ENCODE data around the gene ZFP36L1. TPM values are rescaled to one million over a fixed set of nuclear protein-coding genes. Genes with fewer than 3 reads are reported as not detected.

The ZFP36L1 gene
- total RNA-seq, 1 experiment from 2014 or later: 94.8 TPM

DNA sequence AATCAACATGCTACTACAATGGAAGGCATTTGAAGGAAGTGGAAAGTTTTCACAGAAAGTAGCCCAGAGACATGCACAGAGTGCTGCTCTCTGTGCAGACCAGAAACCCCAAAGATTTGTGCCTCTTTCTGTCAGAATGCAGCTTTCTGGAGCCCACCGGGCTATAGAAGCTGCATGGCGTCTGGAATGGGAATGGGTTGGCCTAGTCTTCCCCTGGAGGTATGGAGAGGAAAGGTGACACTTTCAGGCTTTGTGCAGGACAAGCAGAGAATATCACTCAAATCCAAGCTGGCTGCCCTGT is 21.3 kb upstream of the ZFP36L1 start:
- Histone ChIP-seq H3K4me3 (ENCODE audit: low read depth, low read length) (no peak overlapping the region), H3K36me3 (ENCODE audit: control insufficient read depth, insufficient read depth, low read length) (no peaks in the 10 kb centered on the region; the same call in 1 of the 2 replicates), H3K27me3 (replicated peaks; ENCODE audit: control insufficient read depth, insufficient read depth, low read length) (no peaks in the 10 kb centered on the region), H3K9me3 (no peaks in the 10 kb centered on the region), H3K4me1 (peaks cover 27% of the 10 kb centered on the region)
- intact Hi-C loops (cut with micrococcal nuclease; ENCODE audit: unreplicated experiment): loop anchor here (2.0 to 10.0 kb wide), 3 partner anchors 97 to 869 kb away; no protein-coding TSS in a partner anchor
- Mint-ChIP-seq H3K4me3 (ENCODE audit: unreplicated experiment) (peak overlapping the region; percentile 77), H3K36me3 (ENCODE audit: insufficient read depth, unreplicated experiment) (peaks cover 5% of the 10 kb centered on the region), H3K9me3 (ENCODE audit: unreplicated experiment) (no peaks in the 10 kb centered on the region), H3K27me3 (ENCODE audit: insufficient read depth, unreplicated experiment) (no peaks in the 10 kb centered on the region), H3K27ac (ENCODE audit: unreplicated experiment) (peak overlapping the region; percentile 90), H3K4me1 (ENCODE audit: low read depth, unreplicated experiment) (peaks cover 18% of the 10 kb centered on the region)
- BruUV-seq (replicated peaks): no TSS peak
- TF ChIP-seq, protein P1, sequence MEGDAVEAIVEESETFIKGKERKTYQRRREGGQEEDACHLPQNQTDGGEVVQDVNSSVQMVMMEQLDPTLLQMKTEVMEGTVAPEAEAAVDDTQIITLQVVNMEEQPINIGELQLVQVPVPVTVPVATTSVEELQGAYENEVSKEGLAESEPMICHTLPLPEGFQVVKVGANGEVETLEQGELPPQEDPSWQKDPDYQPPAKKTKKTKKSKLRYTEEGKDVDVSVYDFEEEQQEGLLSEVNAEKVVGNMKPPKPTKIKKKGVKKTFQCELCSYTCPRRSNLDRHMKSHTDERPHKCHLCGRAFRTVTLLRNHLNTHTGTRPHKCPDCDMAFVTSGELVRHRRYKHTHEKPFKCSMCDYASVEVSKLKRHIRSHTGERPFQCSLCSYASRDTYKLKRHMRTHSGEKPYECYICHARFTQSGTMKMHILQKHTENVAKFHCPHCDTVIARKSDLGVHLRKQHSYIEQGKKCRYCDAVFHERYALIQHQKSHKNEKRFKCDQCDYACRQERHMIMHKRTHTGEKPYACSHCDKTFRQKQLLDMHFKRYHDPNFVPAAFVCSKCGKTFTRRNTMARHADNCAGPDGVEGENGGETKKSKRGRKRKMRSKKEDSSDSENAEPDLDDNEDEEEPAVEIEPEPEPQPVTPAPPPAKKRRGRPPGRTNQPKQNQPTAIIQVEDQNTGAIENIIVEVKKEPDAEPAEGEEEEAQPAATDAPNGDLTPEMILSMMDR (IDR thresholded peaks at IDR 0.05; ENCODE audit: insufficient read depth in 1 of 2, low read depth in 1 of 2, low read length in 1 of 2, severe bottlenecking in 1 of 2, unreplicated experiment in 1 of 2): no peak
- ChIA-PET POLR2A (interaction anchor here (1.0 to 1.1 kb wide), 2 partner anchors 21 to 877 kb away, joined by 3 to 12 read pairs; partner anchors contain the start of gene ZFP36L1), CTCF (interaction anchor here (1.0 to 2.1 kb wide), 5 partner anchors 10 to 563 kb away, joined by 4 to 7 read pairs (median 4); no protein-coding TSS in a partner anchor)
- no peak for DNase-seq

DNA sequence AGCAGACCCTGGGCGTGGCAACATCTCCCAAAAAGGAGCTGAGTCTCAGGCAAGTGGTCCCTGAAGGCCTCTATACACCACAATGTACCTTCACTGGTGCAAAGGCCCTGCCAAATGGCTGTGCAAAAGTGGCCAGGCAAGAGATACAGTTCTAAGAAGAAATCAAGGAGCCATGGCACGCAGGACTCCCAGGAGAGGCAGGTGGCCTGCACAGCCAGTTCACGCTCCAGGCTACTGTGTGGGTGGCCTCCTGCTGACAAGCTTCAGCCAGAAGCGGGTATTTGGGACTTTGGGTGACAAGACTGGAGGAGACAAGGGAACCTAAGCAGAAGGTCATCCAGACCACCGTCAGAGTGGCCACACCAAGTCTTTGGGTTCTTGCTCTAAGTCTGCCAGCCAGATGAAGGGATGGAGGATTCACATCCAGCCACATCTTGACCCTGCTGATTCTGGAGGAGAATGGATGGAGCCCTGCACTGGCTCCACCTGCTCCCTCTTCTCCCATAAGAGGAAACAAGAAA is 20.5 kb upstream of the ZFP36L1 start:
- H3K36me3 ChIP-seq (ENCODE audit: control insufficient read depth, insufficient read depth, low read length): no peaks in the 10 kb centered on the region; the same call in 1 of the 2 replicates
- no peaks in the 10 kb centered on the region for H3K27me3 ChIP-seq (replicated peaks; ENCODE audit: control insufficient read depth, insufficient read depth, low read length)
- no peaks in the 10 kb centered on the region for H3K27me3 Mint-ChIP-seq (ENCODE audit: insufficient read depth, unreplicated experiment)
- H3K9me3 ChIP-seq: no peaks in the 10 kb centered on the region
- intact Hi-C loops (cut with micrococcal nuclease; ENCODE audit: unreplicated experiment): loop anchor here (10.0 kb wide), 1 partner anchor 439 kb away; no protein-coding TSS in a partner anchor
- H3K27ac Mint-ChIP-seq (ENCODE audit: unreplicated experiment): no peak overlapping the region
- H3K4me3 Mint-ChIP-seq (ENCODE audit: unreplicated experiment): no peak overlapping the region
- H3K36me3 Mint-ChIP-seq (ENCODE audit: insufficient read depth, unreplicated experiment): peaks cover 5% of the 10 kb centered on the region
- H3K4me3 ChIP-seq (ENCODE audit: low read depth, low read length): no peak overlapping the region
- peaks cover 18% of the 10 kb centered on the region for H3K4me1 Mint-ChIP-seq (ENCODE audit: low read depth, unreplicated experiment)
- CTCF ChIA-PET: interaction anchor here (0.6 kb wide), 1 partner anchor 447 kb away, joined by 3 read pairs; no protein-coding TSS in a partner anchor
- BruUV-seq (replicated peaks): no TSS peak
- no peak for DNase-seq
- POLR2A ChIA-PET: interaction anchor here (1.1 kb wide), 1 partner anchor 876 kb away, joined by 3 read pairs; no protein-coding TSS in a partner anchor
- TF ChIP-seq, protein P1 (IDR thresholded peaks at IDR 0.05; ENCODE audit: insufficient read depth in 1 of 2, low read depth in 1 of 2, low read length in 1 of 2, severe bottlenecking in 1 of 2, unreplicated experiment in 1 of 2): no peak
- peaks cover 27% of the 10 kb centered on the region for H3K4me1 ChIP-seq
- H3K9me3 Mint-ChIP-seq (ENCODE audit: unreplicated experiment): no peaks in the 10 kb centered on the region

DNA sequence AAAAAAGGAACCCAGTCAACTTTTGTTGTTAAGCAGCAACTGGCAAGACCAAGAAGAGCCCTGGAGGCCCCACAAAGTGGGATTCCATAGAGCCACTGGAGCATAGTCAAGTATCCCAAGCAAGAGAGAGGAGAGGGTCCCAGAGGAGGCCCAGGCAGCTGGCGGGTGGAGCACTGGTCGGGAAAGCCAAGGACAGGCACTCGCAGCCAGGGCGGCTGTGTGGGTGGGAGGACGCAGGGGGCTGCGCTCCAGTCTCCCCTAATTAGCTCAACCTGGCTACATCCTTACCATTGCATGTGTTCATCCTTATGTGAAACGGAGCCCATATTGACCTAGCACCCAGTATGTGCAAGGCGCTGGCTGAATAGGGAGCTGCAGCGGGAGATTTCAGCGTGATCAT is 18.3 kb upstream of the ZFP36L1 start:
- no peaks in the 10 kb centered on the region; the same call in 1 of the 2 replicates for H3K36me3 ChIP-seq (ENCODE audit: control insufficient read depth, insufficient read depth, low read length)
- TF ChIP-seq, protein P1 (IDR thresholded peaks at IDR 0.05; ENCODE audit: insufficient read depth in 1 of 2, low read depth in 1 of 2, low read length in 1 of 2, severe bottlenecking in 1 of 2, unreplicated experiment in 1 of 2): no peak
- intact Hi-C loops (cut with micrococcal nuclease; ENCODE audit: unreplicated experiment): loop anchor here (10.0 kb wide), 1 partner anchor 436 kb away; no protein-coding TSS in a partner anchor
- peaks cover 27% of the 10 kb centered on the region for H3K4me1 ChIP-seq
- Mint-ChIP-seq H3K36me3 (ENCODE audit: insufficient read depth, unreplicated experiment) (peaks cover 5% of the 10 kb centered on the region), H3K27me3 (ENCODE audit: insufficient read depth, unreplicated experiment) (no peaks in the 10 kb centered on the region), H3K4me3 (ENCODE audit: unreplicated experiment) (no peak overlapping the region), H3K27ac (ENCODE audit: unreplicated experiment) (no peak overlapping the region), H3K4me1 (ENCODE audit: low read depth, unreplicated experiment) (peaks cover 25% of the 10 kb centered on the region), H3K9me3 (ENCODE audit: unreplicated experiment) (no peaks in the 10 kb centered on the region)
- CTCF ChIA-PET: no interaction called here
- POLR2A ChIA-PET: no interaction called here
- no peak for DNase-seq
- no peaks in the 10 kb centered on the region for H3K9me3 ChIP-seq
- no peaks in the 10 kb centered on the region for H3K27me3 ChIP-seq (replicated peaks; ENCODE audit: control insufficient read depth, insufficient read depth, low read length)
- BruUV-seq (replicated peaks): no TSS peak
- H3K4me3 ChIP-seq (ENCODE audit: low read depth, low read length): no peak overlapping the region

Data from Caco-2 (cell line).